ENCODE data around the gene MGME1. TPM values are rescaled to one million over a fixed set of nuclear protein-coding genes. Genes with fewer than 3 reads are reported as not detected.

MGME1 gene
- total RNA-seq, 1 donor from 2014 or later = 23.3 TPM

- DNase-seq = no peak
Observed at GRCh38 chr20:18030020-18030419, 61.2 kb downstream of the MGME1 start.

GRCh38 chr20:18031050-18031449, 62.2 kb downstream of the MGME1 start:
- no peak for DNase-seq

- DNase-seq = no peak
Observed at GRCh38 chr20:18031888-18032509, 63.2 kb downstream of the MGME1 start.

GRCh38 chr20:18032977-18033892, 64.4 kb downstream of the MGME1 start:
- DNase-seq = no peak

- no peak for DNase-seq
Observed at GRCh38 chr20:18034039-18034438, 65.2 kb downstream of the MGME1 start.

- DNase-seq = no peak
Observed at GRCh38 chr20:18039063-18039462, 70.2 kb downstream of the MGME1 start.

Small RNAs within 50 kb of the gene (small RNA-seq; reads per million reads assigned to genes)
- gene SNORD17 (ENCODE audit: low replicate concordance) = 451 reads per million, percentile 98 among the genes with 10 or more reads in this experiment

Other genes starting within 250 kb of the MGME1 start
- gene SNX5, start 224 bp upstream of the MGME1 start, total RNA-seq = 97.3 TPM
- gene OVOL2, start 88.9 kb downstream of the MGME1 start, total RNA-seq = 1.8 TPM
- gene KAT14, start 168.8 kb downstream of the MGME1 start, total RNA-seq = 10.4 TPM
- 6.7 TPM for gene PET117, start 168.8 kb downstream of the MGME1 start, total RNA-seq

All from skin of body (tissue), 3 donors.